Calu3 (cell line): Measurements from ENCODE around the gene NBEA. TPM values are rescaled to one million over a fixed set of nuclear protein-coding genes. Genes with fewer than 3 reads are reported as not detected.

ENCODE experiments used
- BruUV-seq: library from RNA; stranded (reverse); fragments of 400-500 nt; replicated peaks from 2 replicates; lab custom pipeline; 2021; lab: Mats Ljungman, UMichigan
- CTCF ChIA-PET: fragments of 300-600 bp; sonication (Branson Sonifier 250); formaldehyde crosslinking; loops from one replicate; lab custom pipeline; 2022; ENCODE audit warnings: antibody characterized with exemption; lab: Charles Lee
- DNase-seq: peaks from one replicate; pipeline ENCODE4 v3.0.0; 2022
- H3K27ac Mint-ChIP-seq: one replicate; pipeline ENCODE4 v1.8.0; 2022; ENCODE audit warnings: mixed read lengths; ENCODE audit not compliant: unreplicated experiment
- H3K27me3 Mint-ChIP-seq: one replicate; pipeline ENCODE4 v1.8.0; 2022; ENCODE audit warnings: mixed read lengths; ENCODE audit not compliant: unreplicated experiment
- H3K36me3 Mint-ChIP-seq: one replicate; pipeline ENCODE4 v1.8.0; 2022; ENCODE audit warnings: mild to moderate bottlenecking, moderate library complexity, mixed read lengths; ENCODE audit not compliant: insufficient read depth, unreplicated experiment
- H3K4me1 Mint-ChIP-seq: one replicate; pipeline ENCODE4 v1.8.0; 2022; ENCODE audit warnings: mild to moderate bottlenecking, low read depth, mixed read lengths; ENCODE audit not compliant: unreplicated experiment
- H3K4me3 Mint-ChIP-seq: one replicate; pipeline ENCODE4 v1.8.0; 2022; ENCODE audit warnings: mild to moderate bottlenecking, low read depth, moderate library complexity, mixed read lengths; ENCODE audit not compliant: unreplicated experiment
- H3K9me3 Mint-ChIP-seq: one replicate; pipeline ENCODE4 v1.8.0; 2022; ENCODE audit warnings: low read depth, mixed read lengths; ENCODE audit not compliant: unreplicated experiment
- intact Hi-C: fragments of 100-400 bp; cut with micrococcal nuclease; formaldehyde crosslinking; loops from one replicate; pipeline ENCODE4 v1.10.0; 2022; ENCODE audit not compliant: unreplicated experiment
- total RNA-seq: library from RNA; stranded (reverse); gene quantifications from 2 replicates; pipeline ENCODE4 v1.2.3, GENCODE V29; 2022
- TF ChIP-seq, protein P1 (sequence below): fragments of 200-600 bp; IDR thresholded peaks from one replicate; pipeline ENCODE4 v1.8.0; 2022; ENCODE audit warnings: antibody characterized with exemption; ENCODE audit not compliant: unreplicated experiment

The NBEA gene
- total RNA-seq, 1 experiment from 2014 or later, result 18.0 TPM

DNA sequence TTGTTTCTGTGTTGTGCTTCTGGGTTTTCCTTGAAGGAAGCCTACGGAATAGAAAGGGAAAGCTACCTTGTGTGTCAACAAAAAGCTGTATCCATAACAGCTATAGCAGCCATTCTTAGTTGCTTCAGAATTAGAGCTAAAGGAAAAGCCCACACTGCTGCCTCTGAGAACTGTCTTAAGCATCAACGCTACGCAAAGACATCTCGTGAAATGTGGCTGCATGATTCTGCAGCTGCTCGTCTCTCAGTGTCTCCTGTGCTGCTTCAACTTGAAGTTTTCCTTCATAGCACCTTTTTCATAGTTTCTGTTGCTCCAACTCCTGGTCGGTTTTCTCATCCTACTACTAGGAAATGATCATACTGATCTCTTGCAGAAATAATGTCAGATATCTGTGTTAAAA lies 675.4 kb downstream of the NBEA start:
- no peak overlapping the region for H3K4me3 Mint-ChIP-seq
- H3K27ac Mint-ChIP-seq, result no peak overlapping the region
- H3K4me1 Mint-ChIP-seq, result no peaks in the 10 kb centered on the region
- no peak for DNase-seq
- intact Hi-C loops, result no loop called here
- no peaks in the 10 kb centered on the region for H3K27me3 Mint-ChIP-seq
- TF ChIP-seq, protein P1, sequence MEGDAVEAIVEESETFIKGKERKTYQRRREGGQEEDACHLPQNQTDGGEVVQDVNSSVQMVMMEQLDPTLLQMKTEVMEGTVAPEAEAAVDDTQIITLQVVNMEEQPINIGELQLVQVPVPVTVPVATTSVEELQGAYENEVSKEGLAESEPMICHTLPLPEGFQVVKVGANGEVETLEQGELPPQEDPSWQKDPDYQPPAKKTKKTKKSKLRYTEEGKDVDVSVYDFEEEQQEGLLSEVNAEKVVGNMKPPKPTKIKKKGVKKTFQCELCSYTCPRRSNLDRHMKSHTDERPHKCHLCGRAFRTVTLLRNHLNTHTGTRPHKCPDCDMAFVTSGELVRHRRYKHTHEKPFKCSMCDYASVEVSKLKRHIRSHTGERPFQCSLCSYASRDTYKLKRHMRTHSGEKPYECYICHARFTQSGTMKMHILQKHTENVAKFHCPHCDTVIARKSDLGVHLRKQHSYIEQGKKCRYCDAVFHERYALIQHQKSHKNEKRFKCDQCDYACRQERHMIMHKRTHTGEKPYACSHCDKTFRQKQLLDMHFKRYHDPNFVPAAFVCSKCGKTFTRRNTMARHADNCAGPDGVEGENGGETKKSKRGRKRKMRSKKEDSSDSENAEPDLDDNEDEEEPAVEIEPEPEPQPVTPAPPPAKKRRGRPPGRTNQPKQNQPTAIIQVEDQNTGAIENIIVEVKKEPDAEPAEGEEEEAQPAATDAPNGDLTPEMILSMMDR, result no peak
- BruUV-seq, result no TSS peak
- CTCF ChIA-PET, result no interaction called here
- no peaks in the 10 kb centered on the region for H3K36me3 Mint-ChIP-seq
- no peaks in the 10 kb centered on the region for H3K9me3 Mint-ChIP-seq

DNA sequence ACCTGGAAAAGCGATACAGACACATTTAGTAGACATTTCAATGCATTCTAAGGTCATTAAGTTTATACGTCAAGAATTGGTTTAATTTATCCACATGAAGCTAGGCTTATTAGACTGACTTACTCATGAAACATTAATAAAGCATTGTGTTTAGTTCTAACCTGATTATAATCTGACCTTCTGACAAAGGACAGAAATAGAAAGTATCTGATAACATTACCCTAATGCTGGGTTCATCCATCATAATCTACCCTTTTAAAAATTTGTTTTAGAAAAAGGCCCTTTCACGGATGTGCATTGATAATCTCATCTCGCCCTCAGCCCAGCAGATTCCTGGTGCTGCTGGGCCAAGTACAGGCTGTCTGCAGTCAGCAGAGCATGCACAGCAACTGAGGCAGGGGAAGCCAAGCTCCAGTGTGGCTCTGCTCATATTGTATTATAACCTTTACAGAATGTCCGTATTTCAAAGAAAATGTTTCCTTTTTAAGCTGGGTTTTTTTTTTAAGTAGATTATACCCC lies 676.6 kb downstream of the NBEA start:
- CTCF ChIA-PET, result no interaction called here
- H3K27me3 Mint-ChIP-seq, result no peaks in the 10 kb centered on the region
- TF ChIP-seq, protein P1, result no peak
- H3K4me1 Mint-ChIP-seq, result no peaks in the 10 kb centered on the region
- intact Hi-C loops, result no loop called here
- H3K9me3 Mint-ChIP-seq, result no peaks in the 10 kb centered on the region
- no peak for DNase-seq
- H3K4me3 Mint-ChIP-seq, result no peak overlapping the region
- no TSS peak for BruUV-seq
- H3K36me3 Mint-ChIP-seq, result no peaks in the 10 kb centered on the region
- H3K27ac Mint-ChIP-seq, result no peak overlapping the region

DNA sequence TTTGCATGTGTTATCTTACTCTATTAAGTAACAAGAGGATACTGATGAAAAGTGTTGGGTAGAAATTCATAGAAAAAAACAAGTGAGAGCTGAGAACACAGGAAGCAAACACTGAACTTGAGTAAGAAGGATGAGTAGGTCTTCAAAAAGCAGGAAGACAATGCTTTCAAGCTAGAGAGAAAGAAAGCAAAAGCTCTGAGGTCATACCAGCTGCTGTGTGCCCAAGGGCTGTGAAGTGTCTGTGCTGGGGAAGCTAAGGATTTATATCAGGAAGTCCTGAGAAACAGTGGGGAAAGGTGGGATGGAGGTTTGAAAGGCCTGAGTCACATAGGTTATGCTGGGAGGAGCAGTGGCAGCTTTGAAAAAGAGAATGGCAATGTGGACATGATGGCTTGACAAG lies 679.9 kb downstream of the NBEA start:
- intact Hi-C loops, result no loop called here
- no peaks in the 10 kb centered on the region for H3K36me3 Mint-ChIP-seq
- no peaks in the 10 kb centered on the region for H3K4me1 Mint-ChIP-seq
- TF ChIP-seq, protein P1, result no peak
- DNase-seq, result no peak
- CTCF ChIA-PET, result no interaction called here
- no TSS peak for BruUV-seq
- no peak overlapping the region for H3K4me3 Mint-ChIP-seq
- H3K27ac Mint-ChIP-seq, result no peak overlapping the region
- no peaks in the 10 kb centered on the region for H3K27me3 Mint-ChIP-seq
- H3K9me3 Mint-ChIP-seq, result no peaks in the 10 kb centered on the region

DNA sequence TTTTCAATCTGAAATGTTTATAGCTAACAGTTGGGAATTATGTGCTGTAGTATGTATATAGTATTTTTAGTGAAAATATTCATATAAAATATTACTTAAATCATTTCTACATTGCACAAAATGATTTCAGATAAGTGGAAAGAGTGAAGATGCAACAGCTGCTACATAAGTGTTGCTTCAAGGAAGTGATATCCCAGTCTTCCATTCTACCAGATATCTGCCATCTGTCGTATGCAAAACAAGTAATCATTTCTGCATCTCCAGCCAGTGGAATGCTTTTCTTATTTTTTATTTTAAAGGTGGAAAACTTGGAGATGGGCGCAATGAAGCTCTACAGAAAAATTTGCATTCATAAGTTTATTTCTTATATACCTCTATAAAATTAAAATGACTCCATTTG lies 687.0 kb downstream of the NBEA start:
- BruUV-seq, result no TSS peak

More for the DNA sequence above, 687.0 kb downstream of the NBEA start:
- Mint-ChIP-seq H3K4me3 (no peak overlapping the region), H3K27me3 (no peaks in the 10 kb centered on the region), H3K27ac (no peak overlapping the region), H3K9me3 (no peaks in the 10 kb centered on the region), H3K36me3 (no peaks in the 10 kb centered on the region), H3K4me1 (no peaks in the 10 kb centered on the region)
- CTCF ChIA-PET, result no interaction called here
- TF ChIP-seq, protein P1, result no peak
- DNase-seq, result no peak
- intact Hi-C loops, result no loop called here
